GM12801 (cell line): ENCODE results near the gene NRP2.

ENCODE experiments used
- TF ChIP-seq, protein P1 (sequence below): IDR thresholded peaks from one replicate; pipeline ENCODE4 v1.5.1; 2011; ENCODE audit warnings: control low read depth; ENCODE audit not compliant: insufficient read length; ENCODE audit errors: extremely low read depth

The NRP2 gene

DNA sequence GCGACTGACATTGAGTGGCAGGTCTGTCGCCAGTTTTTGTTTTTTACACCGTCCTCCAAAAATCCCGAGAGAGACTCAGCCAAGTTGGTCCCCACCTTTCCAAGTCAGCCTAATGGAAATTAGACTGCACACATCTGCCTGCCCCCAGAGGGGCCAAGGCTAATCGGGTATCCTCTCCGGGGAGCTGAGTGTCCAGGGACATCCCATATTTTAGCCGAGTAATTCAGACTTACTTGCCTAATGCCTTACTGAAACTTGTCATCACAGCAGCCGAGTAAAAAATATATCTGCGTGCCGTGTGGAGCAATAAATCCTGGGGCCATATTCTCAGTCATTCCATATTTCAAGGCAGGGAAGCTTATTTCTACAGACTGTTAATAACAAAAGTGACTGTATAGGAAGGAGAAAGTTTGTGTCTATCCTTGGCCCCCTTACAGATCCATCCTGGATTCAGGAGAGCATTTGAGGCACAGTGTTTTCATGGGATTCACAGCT, 38.9 kb upstream of the NRP2 start:
- TF ChIP-seq, protein P1, sequence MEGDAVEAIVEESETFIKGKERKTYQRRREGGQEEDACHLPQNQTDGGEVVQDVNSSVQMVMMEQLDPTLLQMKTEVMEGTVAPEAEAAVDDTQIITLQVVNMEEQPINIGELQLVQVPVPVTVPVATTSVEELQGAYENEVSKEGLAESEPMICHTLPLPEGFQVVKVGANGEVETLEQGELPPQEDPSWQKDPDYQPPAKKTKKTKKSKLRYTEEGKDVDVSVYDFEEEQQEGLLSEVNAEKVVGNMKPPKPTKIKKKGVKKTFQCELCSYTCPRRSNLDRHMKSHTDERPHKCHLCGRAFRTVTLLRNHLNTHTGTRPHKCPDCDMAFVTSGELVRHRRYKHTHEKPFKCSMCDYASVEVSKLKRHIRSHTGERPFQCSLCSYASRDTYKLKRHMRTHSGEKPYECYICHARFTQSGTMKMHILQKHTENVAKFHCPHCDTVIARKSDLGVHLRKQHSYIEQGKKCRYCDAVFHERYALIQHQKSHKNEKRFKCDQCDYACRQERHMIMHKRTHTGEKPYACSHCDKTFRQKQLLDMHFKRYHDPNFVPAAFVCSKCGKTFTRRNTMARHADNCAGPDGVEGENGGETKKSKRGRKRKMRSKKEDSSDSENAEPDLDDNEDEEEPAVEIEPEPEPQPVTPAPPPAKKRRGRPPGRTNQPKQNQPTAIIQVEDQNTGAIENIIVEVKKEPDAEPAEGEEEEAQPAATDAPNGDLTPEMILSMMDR: no peak

DNA sequence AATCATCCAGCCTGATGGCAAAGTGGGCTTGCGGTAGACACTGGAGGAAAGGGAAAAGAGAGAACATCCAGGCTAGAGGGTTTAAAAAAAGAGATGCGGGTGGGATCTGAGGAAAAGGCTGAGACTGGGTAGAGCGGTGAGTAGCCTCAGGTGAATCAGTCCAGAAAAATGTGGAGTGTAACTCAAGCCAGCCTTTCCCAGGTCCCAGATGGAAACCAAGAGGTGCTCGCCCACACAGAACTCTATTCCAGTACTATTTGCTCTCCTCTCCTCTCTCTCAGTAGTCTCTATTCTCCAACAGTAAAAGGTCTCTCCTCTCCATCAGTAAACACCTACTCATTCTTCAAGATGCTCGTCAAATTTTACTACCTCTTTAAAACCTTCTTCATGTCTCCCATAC, 38.3 kb upstream of the NRP2 start:
- TF ChIP-seq, protein P1: no peak

DNA sequence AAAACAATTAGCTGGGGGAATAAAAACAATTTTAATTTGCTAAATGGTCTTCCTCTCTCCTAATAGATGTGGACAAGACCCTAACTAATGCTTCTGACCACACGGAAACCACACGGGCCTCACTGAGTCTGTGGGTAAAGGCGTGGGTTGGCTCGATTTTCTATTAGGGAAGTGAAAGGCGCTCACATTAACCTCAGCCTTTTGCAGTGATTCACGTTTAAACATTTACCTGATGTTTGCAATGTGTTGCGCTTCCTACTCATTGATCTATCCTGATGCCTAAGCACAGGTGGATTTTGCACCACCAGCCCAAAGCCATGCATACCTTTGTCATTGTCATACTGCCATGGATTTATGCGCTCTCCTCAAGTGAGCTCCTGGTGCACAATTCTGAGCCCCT, 35.6 kb upstream of the NRP2 start:
- TF ChIP-seq, protein P1: no peak

DNA sequence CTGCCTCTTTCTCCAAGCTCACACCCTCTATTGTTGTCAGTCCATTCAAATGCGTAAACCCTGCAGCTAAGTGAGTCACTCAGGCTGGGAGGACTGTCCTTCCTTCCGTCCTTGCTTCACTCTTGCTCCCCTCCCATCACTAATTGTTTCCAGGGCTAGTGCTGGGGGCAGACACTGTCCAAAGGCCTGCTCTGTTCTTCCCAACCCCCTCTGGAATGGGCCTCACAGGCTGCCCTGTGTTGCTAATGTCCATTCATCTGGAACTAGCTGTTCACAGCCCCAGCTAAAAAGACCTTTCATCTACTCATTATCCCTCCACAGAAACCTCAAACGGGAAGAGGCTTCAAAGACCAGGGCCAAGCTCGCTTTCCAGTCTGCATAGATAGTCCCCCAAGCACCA, 31.9 kb upstream of the NRP2 start:
- TF ChIP-seq, protein P1: no peak

DNA sequence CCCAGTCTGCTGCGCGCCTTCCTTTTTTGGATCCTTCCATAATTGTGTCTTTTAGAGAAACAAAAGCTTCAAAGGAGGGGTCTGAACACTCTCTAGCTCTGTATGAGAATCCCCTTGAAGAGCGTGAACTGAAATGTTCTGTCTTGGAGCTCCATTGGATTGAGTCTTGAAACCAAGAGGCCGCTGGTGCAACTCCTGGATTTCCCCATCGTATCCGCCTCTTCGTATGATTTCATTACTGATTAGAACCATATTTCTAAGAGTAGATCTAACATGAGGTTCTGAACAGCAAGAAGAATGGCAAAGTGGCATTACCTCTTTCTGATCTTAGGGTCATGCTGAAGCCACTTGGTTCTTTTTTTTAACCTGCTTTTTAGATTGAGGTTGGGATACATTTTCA, 31.4 kb upstream of the NRP2 start:
- TF ChIP-seq, protein P1: no peak

DNA sequence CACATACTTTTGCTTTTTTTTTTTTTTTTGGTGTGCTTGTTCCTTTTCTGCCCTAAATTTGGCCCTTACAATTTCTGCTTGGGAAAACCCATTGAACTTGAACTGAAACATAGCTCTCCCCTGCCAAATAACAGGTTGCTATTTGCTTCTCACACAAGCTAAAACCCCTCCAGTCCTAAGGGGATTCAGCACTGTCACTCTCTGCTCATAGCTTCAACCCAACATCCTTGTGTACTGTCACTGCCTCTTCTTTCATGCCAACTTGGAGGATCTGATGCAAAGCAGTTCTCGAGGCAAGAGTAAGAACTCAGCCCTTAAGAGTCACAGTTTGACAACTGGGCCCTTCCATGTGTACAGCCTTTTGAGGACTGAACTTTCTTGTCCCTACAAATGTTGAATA, 30.6 kb upstream of the NRP2 start:
- TF ChIP-seq, protein P1: no peak

DNA sequence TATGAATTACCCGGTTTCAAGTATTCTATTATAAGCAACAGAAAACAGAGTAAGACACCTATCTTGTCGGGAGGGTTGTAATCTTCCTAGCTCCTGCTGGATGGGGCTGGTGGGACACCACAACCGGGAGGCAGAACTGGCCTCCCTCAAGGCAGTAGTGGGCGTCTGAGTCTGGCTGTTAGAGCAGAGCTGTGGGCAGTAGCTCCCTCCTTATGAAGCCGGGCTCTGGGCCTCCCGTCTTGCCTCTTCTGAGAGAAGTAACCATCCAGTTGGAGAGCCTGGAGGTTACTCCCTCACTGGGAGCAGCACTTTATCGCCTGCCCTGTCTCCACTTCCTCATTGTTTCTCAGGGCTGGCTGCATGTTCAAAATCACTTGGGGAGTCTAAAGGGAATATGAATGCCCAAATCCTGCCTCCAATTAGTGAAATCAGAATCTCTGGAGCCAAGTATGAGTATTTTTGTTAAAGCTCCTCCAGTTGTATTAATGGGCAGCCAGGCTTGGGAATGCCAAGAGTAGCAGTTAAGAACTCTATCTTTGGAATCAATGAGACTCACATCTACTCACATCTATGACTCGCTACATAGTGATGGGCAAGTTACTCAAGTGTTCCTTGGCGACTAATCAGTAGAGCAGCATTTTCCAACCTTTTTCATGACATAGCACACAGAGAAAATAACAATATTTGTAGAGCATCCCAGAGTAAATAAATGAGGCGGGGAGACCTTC, 27.3 kb upstream of the NRP2 start:
- TF ChIP-seq, protein P1: no peak
